SK-N-SH treated with all-trans-retinoic acid at 6 μM for 48 hours (cell line): ENCODE data around the gene MBNL2.

ENCODE experiments used
- ATAC-seq: fragments of 200-7000 bp; cut with Tn5 transposase; 3 replicates; pipeline ENCODE4 v1.9.1; 2020; ENCODE audit warnings: mild to moderate bottlenecking, moderate library complexity
- ARNTL ChIP-seq: fragments of 450-650 bp; formaldehyde crosslinking; IDR thresholded peaks from 2 replicates; pipeline ENCODE4 v1.5.0; 2020; ENCODE audit warnings: low read depth, mild to moderate bottlenecking, moderate library complexity, borderline replicate concordance
- BACH2 ChIP-seq: fragments of 250-450 bp; sonication (Bioruptor Pico); IDR thresholded peaks from 2 replicates; pipeline ENCODE4 v1.9.0; 2021; ENCODE audit warnings: mild to moderate bottlenecking, borderline replicate concordance
- CREB5 ChIP-seq: fragments of 250-450 bp; sonication (Bioruptor Pico); IDR thresholded peaks from 2 replicates; pipeline ENCODE4 v1.5.1; 2020; ENCODE audit warnings: low read depth, mild to moderate bottlenecking, moderate library complexity
- CSDC2 ChIP-seq: fragments of 250-450 bp; sonication (Bioruptor Pico); IDR thresholded peaks from 2 replicates; pipeline ENCODE4 v1.5.0; 2020; ENCODE audit warnings: mild to moderate bottlenecking, moderate library complexity
- CSRNP3 ChIP-seq: fragments of 250-450 bp; sonication (Bioruptor Pico); IDR thresholded peaks from 2 replicates; pipeline ENCODE4 v1.5.1; 2021; ENCODE audit warnings: mild to moderate bottlenecking, moderate library complexity
- ESRRG ChIP-seq: fragments of 250-450 bp; sonication (Bioruptor Pico); IDR thresholded peaks from 2 replicates; pipeline ENCODE4 v1.6.1; 2021; ENCODE audit warnings: mild to moderate bottlenecking
- GLIS3 ChIP-seq: fragments of 250-450 bp; sonication (Bioruptor Pico); IDR thresholded peaks from 2 replicates; pipeline ENCODE4 v1.5.0; 2020; ENCODE audit warnings: mild to moderate bottlenecking, moderate library complexity
- OSR1 ChIP-seq: fragments of 250-450 bp; sonication (Bioruptor Pico); IDR thresholded peaks from 2 replicates; pipeline ENCODE4 v1.8.0; 2022; ENCODE audit warnings: moderate library complexity, mild to moderate bottlenecking, inconsistent platforms
- POU6F1 ChIP-seq: fragments of 250-450 bp; sonication (Bioruptor Pico); IDR thresholded peaks from 2 replicates; pipeline ENCODE4 v1.8.0; 2021; ENCODE audit warnings: low read depth, mild to moderate bottlenecking, moderate library complexity, borderline replicate concordance
- PPARA ChIP-seq: fragments of 250-450 bp; sonication (Bioruptor Pico); IDR thresholded peaks from 2 replicates; pipeline ENCODE4 v1.5.0; 2020; ENCODE audit warnings: mild to moderate bottlenecking, borderline replicate concordance
- RARB ChIP-seq: fragments of 250-450 bp; sonication (Bioruptor Pico); IDR thresholded peaks from 2 replicates; pipeline ENCODE4 v1.8.0; 2021; ENCODE audit warnings: mild to moderate bottlenecking, moderate library complexity
- SNAI2 ChIP-seq: fragments of 250-450 bp; sonication (Bioruptor Pico); IDR thresholded peaks from 2 replicates; pipeline ENCODE4 v1.5.0; 2020; ENCODE audit warnings: mild to moderate bottlenecking, moderate library complexity
- TCF4 ChIP-seq: fragments of 250-450 bp; sonication (Bioruptor Pico); IDR thresholded peaks from 2 replicates; pipeline ENCODE4 v1.8.0; 2021; ENCODE audit warnings: mild to moderate bottlenecking, moderate library complexity, borderline replicate concordance
- TOX ChIP-seq: fragments of 250-450 bp; sonication (Bioruptor Pico); IDR thresholded peaks from 2 replicates; pipeline ENCODE4 v1.8.0; 2021; ENCODE audit warnings: mild to moderate bottlenecking, moderate library complexity, borderline replicate concordance
- TSHZ2 ChIP-seq: fragments of 250-450 bp; sonication (Bioruptor Pico); IDR thresholded peaks from 2 replicates; pipeline ENCODE4 v1.5.0; 2020; ENCODE audit warnings: mild to moderate bottlenecking, moderate library complexity
- ZC3H10 ChIP-seq: fragments of 250-450 bp; sonication (Bioruptor Pico); IDR thresholded peaks from 2 replicates; pipeline ENCODE4 v1.5.1; 2021; ENCODE audit warnings: mild to moderate bottlenecking, moderate library complexity
- ZFP3 ChIP-seq: fragments of 250-450 bp; sonication (Bioruptor Pico); IDR thresholded peaks from 2 replicates; pipeline ENCODE4 v1.5.0; 2020; ENCODE audit warnings: mild to moderate bottlenecking, moderate library complexity
- ZNF565 ChIP-seq: fragments of 450-650 bp; formaldehyde crosslinking; conservative IDR thresholded peaks from 2 replicates; pipeline ENCODE4 v1.5.0; 2020; ENCODE audit warnings: low read depth, mild to moderate bottlenecking, moderate library complexity
- ZNF70 ChIP-seq: fragments of 450-650 bp; formaldehyde crosslinking; IDR thresholded peaks from 2 replicates; pipeline ENCODE4 v1.5.0; 2020; ENCODE audit warnings: mild to moderate bottlenecking, moderate library complexity
- ZNF8 ChIP-seq: fragments of 450-650 bp; formaldehyde crosslinking; IDR thresholded peaks from 2 replicates; pipeline ENCODE4 v1.5.0; 2020; ENCODE audit warnings: mild to moderate bottlenecking, moderate library complexity

Gene MBNL2

GRCh38 chr13:97440598-97441170 lies 218.6 kb downstream of the MBNL2 start:
- ATAC-seq = no peak
- TF ChIP-seq ZNF70 (CRISPR knock-in tag) (peak; percentile 92), ZFP3 (CRISPR knock-in tag) (no peak), TSHZ2 (CRISPR knock-in tag) (no peak), TCF4 (no peak), RARB (CRISPR knock-in tag) (no peak)

- ATAC-seq = no peak
- no peak for TF ChIP-seq ZNF8 (CRISPR knock-in tag)
- TF ChIP-seq POU6F1 (CRISPR knock-in tag) = no peak
- TF ChIP-seq ZFP3 (CRISPR knock-in tag) = no peak
- no peak for TF ChIP-seq TOX (CRISPR knock-in tag)
- TF ChIP-seq TSHZ2 (CRISPR knock-in tag) = no peak
- TF ChIP-seq ARNTL (CRISPR knock-in tag) = no peak
- TF ChIP-seq BACH2 (CRISPR knock-in tag) = no peak
- TF ChIP-seq TCF4 = no peak
- no peak for TF ChIP-seq CSRNP3 (CRISPR knock-in tag)
- TF ChIP-seq CREB5 (CRISPR knock-in tag) = no peak
- no peak for TF ChIP-seq CSDC2 (CRISPR knock-in tag)
- no peak for TF ChIP-seq PPARA (CRISPR knock-in tag)
- no peak for TF ChIP-seq ZNF565 (CRISPR knock-in tag)
- no peak for TF ChIP-seq OSR1 (CRISPR knock-in tag)
- TF ChIP-seq RARB (CRISPR knock-in tag) = no peak
- TF ChIP-seq ZC3H10 (CRISPR knock-in tag) = no peak
- no peak for TF ChIP-seq SNAI2 (CRISPR knock-in tag)
- TF ChIP-seq ESRRG (CRISPR knock-in tag) = no peak
- TF ChIP-seq GLIS3 = no peak
- TF ChIP-seq, all 23 proteins: peak for 0
Observed at GRCh38 chr13:97441368-97441767, 219.2 kb downstream of the MBNL2 start.
